Calu3 (cell line): ENCODE results near the gene AP2S1. TPM values are rescaled to one million over a fixed set of nuclear protein-coding genes. Genes with fewer than 3 reads are reported as not detected.

Source experiments
- Bru-seq: library from RNA; stranded (reverse); fragments of 400-500 nt; gene quantifications from one replicate; lab custom pipeline; 2021; lab: Mats Ljungman, UMichigan
- BruChase-seq, 2 experiments: library from RNA; stranded (reverse); fragments of 400-500 nt; gene quantifications; one replicate each; lab custom pipeline; 2021; lab: Mats Ljungman, UMichigan
- BruUV-seq: library from RNA; stranded (reverse); fragments of 400-500 nt; replicated peaks from 2 replicates; lab custom pipeline; 2021; lab: Mats Ljungman, UMichigan
- CTCF ChIA-PET: fragments of 300-600 bp; sonication (Branson Sonifier 250); formaldehyde crosslinking; loops from one replicate; lab custom pipeline; 2022; ENCODE audit warnings: antibody characterized with exemption; lab: Charles Lee
- DNase-seq: peaks from one replicate; pipeline ENCODE4 v3.0.0; 2022
- H3K27ac Mint-ChIP-seq: one replicate; pipeline ENCODE4 v1.8.0; 2022; ENCODE audit warnings: mixed read lengths; ENCODE audit not compliant: unreplicated experiment
- H3K27me3 Mint-ChIP-seq: one replicate; pipeline ENCODE4 v1.8.0; 2022; ENCODE audit warnings: mixed read lengths; ENCODE audit not compliant: unreplicated experiment
- H3K36me3 Mint-ChIP-seq: one replicate; pipeline ENCODE4 v1.8.0; 2022; ENCODE audit warnings: mild to moderate bottlenecking, moderate library complexity, mixed read lengths; ENCODE audit not compliant: insufficient read depth, unreplicated experiment
- H3K4me1 Mint-ChIP-seq: one replicate; pipeline ENCODE4 v1.8.0; 2022; ENCODE audit warnings: mild to moderate bottlenecking, low read depth, mixed read lengths; ENCODE audit not compliant: unreplicated experiment
- H3K4me3 Mint-ChIP-seq: one replicate; pipeline ENCODE4 v1.8.0; 2022; ENCODE audit warnings: mild to moderate bottlenecking, low read depth, moderate library complexity, mixed read lengths; ENCODE audit not compliant: unreplicated experiment
- H3K9me3 Mint-ChIP-seq: one replicate; pipeline ENCODE4 v1.8.0; 2022; ENCODE audit warnings: low read depth, mixed read lengths; ENCODE audit not compliant: unreplicated experiment
- CTCF ChIP-seq: fragments of 200-600 bp; IDR thresholded peaks from one replicate; pipeline ENCODE4 v1.8.0; 2022; ENCODE audit warnings: antibody characterized with exemption; ENCODE audit not compliant: unreplicated experiment
- intact Hi-C: fragments of 100-400 bp; cut with micrococcal nuclease; formaldehyde crosslinking; loops from one replicate; pipeline ENCODE4 v1.10.0; 2022; ENCODE audit not compliant: unreplicated experiment
- long read RNA-seq: library from polyadenylated mRNA; stranded (forward); transcript quantifications from one replicate; pipeline ENCODE4 v2.0.0, GENCODE V29; 2022
- total RNA-seq: library from RNA; stranded (reverse); gene quantifications from 2 replicates; pipeline ENCODE4 v1.2.3, GENCODE V29; 2022

The AP2S1 gene
- 180 and 184 TPM in 2 replicates for total RNA-seq
- Bru-seq, nascent RNA: percentile 67 among the genes with signal in this experiment
- percentile 82 among the genes with signal in this experiment for BruChase-seq, experiment 1, labeled RNA remaining after a 6-hour chase
- percentile 73 among the genes with signal in this experiment for BruChase-seq, experiment 2, labeled RNA remaining after a 2-hour chase
- long read RNA-seq, transcript AP2S1-203 (4 exons, 636 nt): minor isoform, 5 of 258 reads
- long read RNA-seq, transcript AP2S1-209 (5 exons, 898 nt): minor isoform, 12 of 258 reads
- long read RNA-seq, transcript AP2S1-202 (5 exons, 793 nt): minor isoform, 5 of 258 reads
- long read RNA-seq, transcript AP2S1-201 (5 exons, 935 nt): major isoform, 217 of 258 reads
- long read RNA-seq, partial matches to known transcripts: 0 of 258 reads
- long read RNA-seq, other reads (novel, unspliced or antisense): 18 of 258 reads

DNA sequence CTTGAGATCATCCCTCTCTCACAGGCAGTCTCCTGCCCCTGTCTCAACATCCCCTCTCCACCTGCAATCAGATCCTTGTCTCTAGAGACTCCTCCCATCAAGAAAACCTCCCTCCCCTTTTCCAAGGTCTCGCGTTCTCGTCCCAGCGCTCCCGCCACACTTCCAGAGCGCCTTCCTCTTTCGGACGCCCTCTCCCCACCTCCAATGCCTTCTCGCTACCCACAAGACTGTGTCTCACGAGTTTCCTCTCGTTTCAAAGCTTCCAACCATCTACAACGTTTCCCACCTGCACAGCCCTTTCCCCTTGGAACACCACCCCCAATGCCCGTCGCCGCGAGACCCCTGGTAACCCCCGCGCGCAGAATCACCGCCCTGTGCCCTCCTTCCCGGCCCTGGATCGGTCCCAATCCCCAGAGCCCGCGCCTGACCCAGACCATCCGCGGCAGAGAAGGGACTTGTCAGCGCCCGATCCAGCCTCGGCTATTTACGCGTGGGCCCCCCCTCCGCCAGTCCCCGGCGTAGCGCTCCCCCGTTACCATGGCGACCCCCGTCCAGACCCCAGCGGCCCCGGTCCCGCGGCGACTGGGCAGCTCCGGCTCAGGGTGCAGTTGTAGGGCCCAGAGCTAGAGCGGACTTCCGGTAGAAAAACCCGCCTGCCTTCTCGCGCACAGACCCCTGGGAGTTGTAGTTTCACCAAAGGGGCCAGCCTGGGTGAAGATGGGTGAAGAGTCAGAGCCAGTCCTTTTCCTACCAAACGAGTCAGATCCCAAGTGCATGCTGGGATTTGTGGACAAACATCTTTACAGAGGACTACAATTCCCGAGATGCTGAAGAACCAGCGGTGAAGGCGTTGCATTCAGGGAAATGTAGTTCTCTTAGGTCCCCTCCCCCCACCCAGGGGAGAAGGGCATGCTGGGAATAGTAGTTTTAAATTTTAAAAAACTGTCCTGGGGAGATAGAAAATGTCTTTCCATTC, at the start of gene AP2S1:
Gene AP2S1 (minus strand): TSS at position 619 of the 976 bp plus-strand sequence. CDS start 80 bp downstream, at position 539.
- H3K27me3 Mint-ChIP-seq: no peaks in the 10 kb centered on the region
- intact Hi-C loops: no loop called here
- no peak for TF ChIP-seq CTCF

DNA sequence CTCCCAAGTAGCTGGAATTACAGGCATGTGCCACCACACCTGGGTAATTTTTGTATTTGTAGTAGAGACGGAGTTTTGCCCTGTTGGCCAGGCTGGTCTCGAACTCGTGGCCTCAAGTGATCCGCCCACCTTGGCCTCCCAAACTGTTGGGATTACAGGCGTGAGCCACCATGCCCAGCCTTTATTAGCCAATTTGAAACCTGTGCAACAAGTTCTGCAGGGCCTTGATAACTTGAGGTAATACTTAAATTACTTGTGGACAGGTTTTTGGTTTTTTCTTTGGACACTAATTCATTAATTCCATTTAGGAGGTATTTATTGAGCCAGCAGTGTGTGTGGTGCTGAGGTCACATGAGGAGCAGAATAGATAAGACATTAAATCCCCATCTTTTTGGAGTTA, 49.7 kb upstream of the AP2S1 start:
- Mint-ChIP-seq H3K4me1 (peaks cover 71% of the 10 kb centered on the region), H3K27me3 (no peaks in the 10 kb centered on the region), H3K4me3 (peak overlapping the region; percentile 44), H3K36me3 (peaks cover 19% of the 10 kb centered on the region), H3K27ac (peak overlapping the region; percentile 79), H3K9me3 (no peaks in the 10 kb centered on the region)
- intact Hi-C loops: loop anchor here (5.0 kb wide), 1 partner anchor 38 kb away; the partner anchor contains the start of gene ARHGAP35
- no peak for DNase-seq
- CTCF ChIA-PET: interaction anchor here (0.6 to 1.3 kb wide), 2 partner anchors 13 to 32 kb away, joined by 3 read pairs; no protein-coding TSS in a partner anchor
- BruUV-seq: no TSS peak
- no peak for TF ChIP-seq CTCF

More for the DNA sequence above, at the start of gene AP2S1:
- peaks cover 33% of the 10 kb centered on the region for H3K36me3 Mint-ChIP-seq
- peaks cover 20% of the 10 kb centered on the region for H3K4me1 Mint-ChIP-seq
- DNase-seq: peak; percentile 97
- CTCF ChIA-PET: interaction anchor here (0.6 to 1.1 kb wide), 3 partner anchors 10 to 156 kb away, joined by 3 to 5 read pairs (median 3); no protein-coding TSS in a partner anchor
- H3K4me3 Mint-ChIP-seq: peak within 1 kb of the TSS; percentile 87
- H3K9me3 Mint-ChIP-seq: no peaks in the 10 kb centered on the region
- no TSS peak for BruUV-seq
- H3K27ac Mint-ChIP-seq: peak within 1 kb of the TSS; percentile 65

DNA sequence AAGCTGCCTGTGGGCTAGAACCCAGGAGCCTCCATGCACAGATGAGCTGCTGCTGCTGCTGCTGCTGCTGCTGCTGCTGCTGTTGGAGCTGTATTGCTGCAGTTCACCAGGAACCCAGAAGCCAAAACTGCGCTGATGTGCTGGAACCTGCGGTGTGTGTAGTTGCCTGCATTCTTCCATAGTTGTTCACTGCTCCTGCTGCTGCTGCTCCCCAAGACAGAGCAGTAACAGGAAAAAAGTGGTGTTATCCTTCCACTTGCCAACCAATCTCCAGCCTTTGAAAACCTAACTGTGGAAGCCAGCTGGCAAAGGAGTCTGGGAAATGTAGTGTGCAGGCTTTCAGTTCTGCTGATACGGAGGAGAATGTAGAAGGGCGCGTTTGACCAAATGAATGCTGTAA, 48.1 kb upstream of the AP2S1 start:
- peaks cover 65% of the 10 kb centered on the region for H3K4me1 Mint-ChIP-seq
- H3K9me3 Mint-ChIP-seq: no peaks in the 10 kb centered on the region
- CTCF ChIA-PET: interaction anchor here (0.7 to 1.4 kb wide), 2 partner anchors 8 to 29 kb away, joined by 3 to 4 read pairs; no protein-coding TSS in a partner anchor
- BruUV-seq: no TSS peak
- H3K36me3 Mint-ChIP-seq: peaks cover 30% of the 10 kb centered on the region
- H3K27ac Mint-ChIP-seq: peak overlapping the region; percentile 19
- intact Hi-C loops: no loop called here
- no peak for TF ChIP-seq CTCF
- no peak overlapping the region for H3K4me3 Mint-ChIP-seq
- H3K27me3 Mint-ChIP-seq: no peaks in the 10 kb centered on the region
- DNase-seq: no peak
